NCI-H69 (cell line): ENCODE results near the gene MX2.
"Not testable (repeated sequence)": the region's sequence is repeated elsewhere in the genome, so short reads cannot be mapped to it uniquely, and the experiment has no call there.

Source experiments
- DNase-seq: peaks from one replicate; lab custom pipeline; 2025; lab: John Stamatoyannopoulos, UW

Gene MX2

GRCh38 chr21:41338455-41338854, 23.4 kb upstream of the MX2 start:
- no peak for DNase-seq

GRCh38 chr21:41342035-41342434, 19.8 kb upstream of the MX2 start:
- no peak for DNase-seq

DNA sequence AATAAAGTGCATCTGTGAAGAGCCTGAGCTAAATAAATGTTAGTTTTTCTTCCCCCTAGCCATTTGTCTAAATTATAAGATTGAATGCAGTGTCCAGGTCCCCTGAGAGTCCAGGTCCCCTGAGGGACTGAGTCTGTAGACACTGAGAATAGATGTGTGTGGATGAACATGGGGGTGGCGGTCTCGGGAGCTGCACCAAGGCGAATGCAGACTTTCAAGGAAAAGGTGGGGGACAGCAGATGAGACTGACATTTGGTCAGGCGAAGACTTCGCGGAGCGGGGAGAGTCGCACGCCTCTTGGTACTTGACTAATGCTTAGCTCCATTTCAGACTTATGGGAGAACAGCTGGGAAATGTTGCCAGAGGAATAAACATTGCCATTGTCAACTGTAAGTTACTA, 17.7 kb upstream of the MX2 start:
- DNase-seq, result no peak

- no peak for DNase-seq
Measured at GRCh38 chr21:41345356-41345755, 16.5 kb upstream of the MX2 start.

- DNase-seq, result no peak
Measured at GRCh38 chr21:41345934-41346685, 15.7 kb upstream of the MX2 start.

DNA sequence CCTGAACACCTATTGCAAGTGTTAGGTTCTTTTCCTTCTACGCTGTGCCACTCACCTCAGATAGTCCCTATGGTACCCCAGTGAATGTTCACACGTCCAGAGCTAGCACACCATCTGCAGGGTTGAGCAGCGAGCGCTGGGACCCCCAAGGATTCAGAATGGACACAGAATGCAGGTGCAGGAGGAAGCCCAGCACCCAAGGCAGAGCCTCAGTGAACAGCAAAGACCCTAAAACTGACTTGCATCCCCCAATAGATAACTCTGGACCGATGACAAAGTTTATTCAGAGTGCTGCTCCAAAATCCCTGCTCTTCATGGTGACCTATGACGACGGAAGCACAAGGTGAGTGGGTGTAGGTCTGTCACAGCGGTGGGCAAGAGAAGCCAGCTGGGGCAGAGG, 15.1 kb upstream of the MX2 start:
- no peak for DNase-seq

DNA sequence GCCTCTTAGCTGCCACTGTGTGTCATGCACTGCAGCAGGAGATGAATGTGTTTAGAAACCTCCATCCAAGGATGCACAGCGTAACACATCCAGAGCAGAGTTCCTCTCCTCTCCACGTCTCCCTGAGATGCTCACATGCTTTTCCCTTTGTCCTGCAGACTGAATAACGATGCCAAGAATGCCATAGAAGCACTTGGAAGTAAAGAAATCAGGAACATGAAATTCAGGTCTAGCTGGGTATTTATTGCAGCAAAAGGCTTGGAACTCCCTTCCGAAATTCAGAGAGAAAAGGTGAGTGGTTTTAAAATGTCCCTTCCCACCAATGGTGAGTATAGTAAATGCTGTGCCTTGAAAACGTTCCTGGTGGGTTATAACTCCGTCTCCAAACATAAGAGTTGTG, 13.4 kb upstream of the MX2 start:
- DNase-seq, result no peak

- no peak for DNase-seq
Measured at GRCh38 chr21:41349126-41349525, 12.7 kb upstream of the MX2 start.

DNA sequence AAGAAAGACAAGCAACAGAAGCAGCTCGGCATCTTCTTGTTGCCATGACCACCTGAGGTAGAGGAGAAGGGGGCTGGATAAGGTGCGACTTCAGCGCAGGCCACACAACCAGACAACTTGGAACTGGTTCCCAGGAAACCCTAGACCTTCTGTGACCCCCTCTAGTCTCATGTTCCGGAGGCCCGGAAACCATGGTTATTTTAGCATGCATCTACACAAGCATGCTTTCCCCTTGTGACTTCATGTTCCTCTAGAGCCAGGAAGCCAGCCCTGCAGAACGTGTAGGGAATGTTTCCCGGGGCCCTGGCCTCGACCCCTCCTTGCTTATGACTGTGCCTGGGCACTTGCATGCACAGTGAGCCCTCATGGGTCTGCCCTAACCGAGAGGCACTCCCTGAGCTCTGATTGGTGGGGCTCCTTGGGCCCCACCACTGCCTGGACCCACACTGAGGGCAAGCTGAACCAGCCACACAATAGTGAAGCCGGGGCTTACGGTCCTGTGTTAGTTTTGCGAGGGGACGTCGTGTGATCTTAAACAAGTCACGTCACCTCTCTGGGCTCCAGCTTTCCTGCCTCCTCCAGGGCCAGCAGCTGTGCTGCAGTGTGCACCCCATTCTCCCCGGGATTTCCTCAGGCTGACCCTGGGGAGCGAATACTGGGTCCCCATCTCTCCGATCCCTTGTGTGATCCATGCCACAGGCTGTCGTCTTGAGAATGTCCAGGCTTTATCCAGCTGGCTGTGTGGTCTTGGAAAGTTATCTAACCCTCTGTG, 12.0 kb upstream of the MX2 start:
- DNase-seq, result no peak

- no peak for DNase-seq
Measured at GRCh38 chr21:41350436-41351155, 11.2 kb upstream of the MX2 start.

- DNase-seq, result no peak
Measured at GRCh38 chr21:41357546-41357945, 4.3 kb upstream of the MX2 start.

GRCh38 chr21:41358193-41359166, 3.3 kb upstream of the MX2 start:
- no peak for DNase-seq

DNA sequence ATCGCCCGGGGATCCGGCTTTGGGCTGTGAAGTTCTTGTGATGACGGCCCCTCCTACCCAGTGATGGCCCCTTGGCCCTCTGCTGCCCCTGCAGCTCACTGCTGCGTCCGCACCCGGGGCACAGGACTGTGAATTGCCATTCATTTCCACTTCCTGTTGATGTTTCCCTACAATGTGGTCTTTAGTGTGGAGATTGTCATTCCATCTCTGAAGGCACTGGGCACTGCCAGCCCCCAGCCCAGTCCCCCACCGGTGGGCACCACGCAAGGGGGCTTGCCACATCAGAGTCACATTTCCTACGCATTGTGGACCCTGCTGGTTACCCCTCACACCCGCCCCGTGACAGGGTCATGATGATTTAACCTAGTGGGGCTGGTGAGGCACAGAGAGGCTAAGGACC, 2.5 kb upstream of the MX2 start:
- no peak for DNase-seq

DNA sequence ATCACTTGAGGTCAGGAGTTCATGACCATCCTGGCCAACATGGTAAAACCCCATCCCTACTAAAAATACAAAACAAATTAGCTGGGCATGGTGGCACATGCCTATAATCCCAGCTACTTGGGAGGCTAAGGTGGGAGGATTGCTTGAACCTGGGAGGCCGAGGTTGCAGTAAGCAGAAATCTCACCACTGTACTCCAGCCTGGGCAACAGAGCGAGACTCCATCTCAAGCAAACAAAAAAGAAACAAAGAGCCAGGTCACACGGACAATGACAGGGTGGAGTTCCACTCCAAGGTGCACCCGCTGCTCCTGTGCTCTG, 2.1 kb upstream of the MX2 start:
- not testable (repeated sequence) for DNase-seq

GRCh38 chr21:41360072-41360821, 1.6 kb upstream of the MX2 start:
- peak; percentile 43 for DNase-seq

GRCh38 chr21:41361053-41361785, 608 bp upstream of the MX2 start:
- no peak for DNase-seq

DNA sequence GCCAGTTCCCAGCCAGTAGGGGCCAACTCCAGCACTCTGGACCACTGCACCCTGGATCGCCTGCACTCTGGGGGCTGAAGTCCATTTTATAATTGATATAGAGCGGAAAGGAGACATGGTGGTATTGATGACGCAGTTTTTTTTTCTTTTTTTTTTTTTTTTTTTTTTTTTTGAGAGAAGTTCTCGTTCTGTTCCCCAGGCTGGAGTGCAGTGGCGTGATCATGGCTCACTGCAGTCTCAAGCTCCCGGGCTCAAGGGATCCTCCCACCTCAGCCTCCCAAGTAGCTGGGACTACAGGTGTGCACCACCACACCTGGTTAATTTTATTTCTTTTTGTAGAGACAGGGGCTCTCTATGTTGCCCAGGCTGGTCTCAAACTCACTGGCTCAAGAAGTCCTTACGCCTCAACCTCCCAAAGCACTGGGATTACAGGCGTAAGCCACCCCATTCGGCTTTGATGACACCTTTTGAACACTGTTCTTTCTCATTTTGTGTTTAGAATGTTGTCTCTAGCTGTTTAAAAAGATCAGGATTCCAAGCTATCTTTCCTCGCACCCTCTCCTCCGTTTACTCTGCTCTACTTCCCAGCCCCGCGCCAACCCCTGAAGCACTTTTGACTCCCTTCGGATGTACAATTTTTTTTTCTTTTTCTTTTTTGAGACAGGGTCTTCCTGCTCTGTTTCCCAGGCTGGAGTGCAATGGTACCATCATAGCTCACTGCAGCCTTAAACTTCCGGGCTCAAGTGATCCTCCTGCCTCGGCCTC, 960 bp downstream of the MX2 start:
- no peak for DNase-seq

GRCh38 chr21:41363370-41364270, 1.8 kb downstream of the MX2 start:
- no peak for DNase-seq

- DNase-seq, result no peak
Measured at GRCh38 chr21:41364308-41364707, 2.5 kb downstream of the MX2 start.
